ENCODE measurements around the gene PRSS21.

Gene PRSS21

GRCh38 chr16:2857451-2858244, 40.6 kb downstream of the PRSS21 start, which contains the start of gene PRSS22:
Gene PRSS22, minus strand, starts transcription at chr16:2858170. Its CDS starts 66 bp downstream, at chr16:2858104.
- Histone ChIP-seq H3K27me3 (ENCODE audit: control insufficient read depth, insufficient read depth, low read length) (peaks cover 34% of the 10 kb centered on the region), H3K27ac (ENCODE audit: low read length) (no peak within 1 kb of the TSS), H3K9me3 (ENCODE audit: control insufficient read depth, low read depth, low read length) (no peaks in the 10 kb centered on the region), H3K4me3 (ENCODE audit: low read length) (peak within 1 kb of the TSS; percentile 23), H3K36me3 (ENCODE audit: control insufficient read depth, low read depth, low read length) (no peaks in the 10 kb centered on the region), H3K4me1 (ENCODE audit: control insufficient read depth, low read depth, low read length) (no peaks in the 10 kb centered on the region), H3K9ac (ENCODE audit: low read length) (no peak within 1 kb of the TSS)

GRCh38 chr16:2858245-2859025, 41.4 kb downstream of the PRSS21 start:
- peak overlapping the region; percentile 23 for H3K4me3 ChIP-seq (ENCODE audit: low read length)
- no peaks in the 10 kb centered on the region for H3K4me1 ChIP-seq (ENCODE audit: control insufficient read depth, low read depth, low read length)
- no peaks in the 10 kb centered on the region for H3K9me3 ChIP-seq (ENCODE audit: control insufficient read depth, low read depth, low read length)
- H3K27me3 ChIP-seq (ENCODE audit: control insufficient read depth, insufficient read depth, low read length): peaks cover 37% of the 10 kb centered on the region
- no peaks in the 10 kb centered on the region for H3K36me3 ChIP-seq (ENCODE audit: control insufficient read depth, low read depth, low read length)
- H3K9ac ChIP-seq (ENCODE audit: low read length): no peak overlapping the region
- no peak overlapping the region for H3K27ac ChIP-seq (ENCODE audit: low read length)

GRCh38 chr16:2859686-2860265, 42.7 kb downstream of the PRSS21 start:
- Histone ChIP-seq H3K4me3 (ENCODE audit: low read length) (no peak overlapping the region), H3K9me3 (ENCODE audit: control insufficient read depth, low read depth, low read length) (no peaks in the 10 kb centered on the region), H3K27me3 (ENCODE audit: control insufficient read depth, insufficient read depth, low read length) (peaks cover 50% of the 10 kb centered on the region), H3K36me3 (ENCODE audit: control insufficient read depth, low read depth, low read length) (no peaks in the 10 kb centered on the region), H3K9ac (ENCODE audit: low read length) (no peak overlapping the region), H3K27ac (ENCODE audit: low read length) (no peak overlapping the region), H3K4me1 (ENCODE audit: control insufficient read depth, low read depth, low read length) (no peaks in the 10 kb centered on the region)

GRCh38 chr16:2860826-2861567, 44.0 kb downstream of the PRSS21 start:
- no peaks in the 10 kb centered on the region for H3K4me1 ChIP-seq (ENCODE audit: control insufficient read depth, low read depth, low read length)
- peaks cover 63% of the 10 kb centered on the region for H3K27me3 ChIP-seq (ENCODE audit: control insufficient read depth, insufficient read depth, low read length)
- H3K36me3 ChIP-seq (ENCODE audit: control insufficient read depth, low read depth, low read length): no peaks in the 10 kb centered on the region
- H3K9ac ChIP-seq (ENCODE audit: low read length): no peak overlapping the region
- H3K27ac ChIP-seq (ENCODE audit: low read length): no peak overlapping the region
- no peaks in the 10 kb centered on the region for H3K9me3 ChIP-seq (ENCODE audit: control insufficient read depth, low read depth, low read length)
- H3K4me3 ChIP-seq (ENCODE audit: low read length): no peak overlapping the region

- H3K36me3 ChIP-seq (ENCODE audit: control insufficient read depth, low read depth, low read length): no peaks in the 10 kb centered on the region
- no peaks in the 10 kb centered on the region for H3K9me3 ChIP-seq (ENCODE audit: control insufficient read depth, low read depth, low read length)
- H3K4me3 ChIP-seq (ENCODE audit: low read length): no peak overlapping the region
- peaks cover 3% of the 10 kb centered on the region for H3K4me1 ChIP-seq (ENCODE audit: control insufficient read depth, low read depth, low read length)
- peaks cover 54% of the 10 kb centered on the region for H3K27me3 ChIP-seq (ENCODE audit: control insufficient read depth, insufficient read depth, low read length)
- no peak overlapping the region for H3K9ac ChIP-seq (ENCODE audit: low read length)
- H3K27ac ChIP-seq (ENCODE audit: low read length): no peak overlapping the region
Observed at GRCh38 chr16:2865651-2866050, 48.6 kb downstream of the PRSS21 start.

GRCh38 chr16:2866431-2866830, 49.4 kb downstream of the PRSS21 start:
- Histone ChIP-seq H3K9me3 (ENCODE audit: control insufficient read depth, low read depth, low read length) (no peaks in the 10 kb centered on the region), H3K4me3 (ENCODE audit: low read length) (no peak overlapping the region), H3K27ac (ENCODE audit: low read length) (no peak overlapping the region), H3K36me3 (ENCODE audit: control insufficient read depth, low read depth, low read length) (no peaks in the 10 kb centered on the region), H3K4me1 (ENCODE audit: control insufficient read depth, low read depth, low read length) (peaks cover 3% of the 10 kb centered on the region), H3K9ac (ENCODE audit: low read length) (no peak overlapping the region), H3K27me3 (ENCODE audit: control insufficient read depth, insufficient read depth, low read length) (peaks cover 61% of the 10 kb centered on the region)

- Histone ChIP-seq H3K27me3 (ENCODE audit: control insufficient read depth, insufficient read depth, low read length) (peaks cover 63% of the 10 kb centered on the region), H3K27ac (ENCODE audit: low read length) (no peak overlapping the region), H3K36me3 (ENCODE audit: control insufficient read depth, low read depth, low read length) (no peaks in the 10 kb centered on the region), H3K4me1 (ENCODE audit: control insufficient read depth, low read depth, low read length) (peaks cover 3% of the 10 kb centered on the region), H3K9ac (ENCODE audit: low read length) (peak overlapping the region; percentile 52), H3K4me3 (ENCODE audit: low read length) (peak overlapping the region; percentile 77), H3K9me3 (ENCODE audit: control insufficient read depth, low read depth, low read length) (no peaks in the 10 kb centered on the region)
Observed at GRCh38 chr16:2867661-2867986, 50.6 kb downstream of the PRSS21 start.

GRCh38 chr16:2867987-2868789, 51.2 kb downstream of the PRSS21 start:
- Histone ChIP-seq H3K27me3 (ENCODE audit: control insufficient read depth, insufficient read depth, low read length) (peaks cover 69% of the 10 kb centered on the region), H3K9me3 (ENCODE audit: control insufficient read depth, low read depth, low read length) (no peaks in the 10 kb centered on the region), H3K4me1 (ENCODE audit: control insufficient read depth, low read depth, low read length) (peaks cover 3% of the 10 kb centered on the region), H3K9ac (ENCODE audit: low read length) (peak overlapping the region; percentile 52), H3K36me3 (ENCODE audit: control insufficient read depth, low read depth, low read length) (no peaks in the 10 kb centered on the region), H3K27ac (ENCODE audit: low read length) (no peak overlapping the region), H3K4me3 (ENCODE audit: low read length) (peak overlapping the region; percentile 77)
